Left lung (tissue), 10 donors: ENCODE data around the gene LRRC71. TPM values are rescaled to one million over a fixed set of nuclear protein-coding genes. Genes with fewer than 3 reads are reported as not detected.

ENCODE experiments used
- ATAC-seq: fragments of 200-7000 bp; cut with Tn5 transposase; one replicate; pipeline ENCODE4 v1.9.1; 2020; ENCODE audit warnings: moderate library complexity
- DNase-seq, 4 donors: peaks; one replicate each; pipeline ENCODE4 v3.0.0-alpha.2; 2013 to 2020
- H3K27ac ChIP-seq, 2 donors: fragments of 200-600 bp; sonication (generic) in 1 of 2; one replicate each; pipeline versions ENCODE4 v1.5.0 to v1.8.0; 2020 to 2021
- H3K27me3 ChIP-seq, 2 donors: fragments of 200-600 bp; sonication (generic) in 1 of 2; one replicate each; pipeline versions ENCODE4 v1.5.0 to v1.8.0; 2020 to 2021
- H3K36me3 ChIP-seq, 2 donors: fragments of 200-600 bp; sonication (generic) in 1 of 2; one replicate each; pipeline versions ENCODE4 v1.5.0 to v1.8.0; 2020 to 2021
- H3K4me1 ChIP-seq, 2 donors: fragments of 200-600 bp; one replicate each; pipeline ENCODE4 v1.8.0; 2021
- H3K4me3 ChIP-seq, 2 donors: fragments of 200-600 bp; sonication (generic) in 1 of 2; one replicate each; pipeline versions ENCODE4 v1.5.0 to v1.8.0; 2020 to 2021; ENCODE audit warnings: mild to moderate bottlenecking in 1 of 2
- H3K9me3 ChIP-seq, 2 donors: fragments of 200-600 bp; sonication (generic) in 1 of 2; one replicate each; pipeline versions ENCODE4 v1.5.0 to v1.8.0; 2020 to 2021
- CTCF ChIP-seq, 2 donors: fragments of 200-600 bp; sonication (generic) in 1 of 2; IDR thresholded peaks; one replicate each; pipeline versions ENCODE4 v1.5.0 to v1.8.0; 2021; ENCODE audit warnings: antibody characterized with exemption in 2 of 2
- intact Hi-C, 2 donors: fragments of 100-400 bp; cut with DNase I; formaldehyde crosslinking; loops; one replicate each; pipeline versions ENCODE4 v1.11.2 to v1.14.2; 2022
- polyA plus RNA-seq, 6 donors: library from polyadenylated mRNA; unstranded; fragments of 120-200 nt; gene quantifications; one replicate each; pipeline ENCODE4 v1.2.1, GENCODE V29; 2013; ENCODE audit not compliant: insufficient read length in 6 of 6
- total RNA-seq, 2 donors: library from RNA; stranded (reverse); fragmentation: NEBNext Ultra II Directional; extraction: Animal tissue kit (Norgen Biotek cat#: 25700); gene quantifications; one replicate each; pipeline ENCODE4 v1.2.1, GENCODE V29; 2021
- donor health status: DM: no; HTN: yes; CAD: no.
- donor health status: DM: no; HTN: no; CAD: no.

The LRRC71 gene
- total and polyA plus RNA-seq, 8 donors: 0.38 to 5.5 (median 3.1) TPM

- Histone ChIP-seq H3K9me3 (no peaks in the 10 kb centered on the region), H3K36me3 (peaks cover 0 to 100% of the 10 kb centered on the region in 2 donors), H3K27me3 (no peaks in the 10 kb centered on the region), H3K4me1 (no peaks in the 10 kb centered on the region), H3K27ac (no peak overlapping the region), H3K4me3 (no peak overlapping the region)
- intact Hi-C loops: no loop called here
- ATAC-seq: no peak
- DNase-seq: no peak
- no peak for TF ChIP-seq CTCF (IDR thresholded peaks at IDR 0.05)
These were observed 26.7 kb downstream of the LRRC71 start for GRCh38 chr1:156947127-156947526.

GRCh38 chr1:156947818-156948525 is 27.5 kb downstream of the LRRC71 start:
- Histone ChIP-seq H3K9me3 (no peaks in the 10 kb centered on the region), H3K4me3 (no peak overlapping the region), H3K27me3 (no peaks in the 10 kb centered on the region), H3K27ac (no peak overlapping the region), H3K36me3 (peaks cover 0 to 100% of the 10 kb centered on the region in 2 donors), H3K4me1 (no peaks in the 10 kb centered on the region)
- ATAC-seq (no peak), DNase-seq (no peak)
- intact Hi-C loops: no loop called here
- no peak for TF ChIP-seq CTCF (IDR thresholded peaks at IDR 0.05)

- H3K4me1 ChIP-seq: no peaks in the 10 kb centered on the region
- no peaks in the 10 kb centered on the region for H3K27me3 ChIP-seq
- DNase-seq (no peak), ATAC-seq (no peak)
- intact Hi-C loops: no loop called here
- H3K4me3 ChIP-seq: no peak overlapping the region
- no peak overlapping the region for H3K27ac ChIP-seq
- TF ChIP-seq CTCF (IDR thresholded peaks at IDR 0.05): no peak
- no peaks in the 10 kb centered on the region for H3K9me3 ChIP-seq
- H3K36me3 ChIP-seq: peaks cover 0 to 98% of the 10 kb centered on the region in 2 donors
These were observed 28.3 kb downstream of the LRRC71 start for GRCh38 chr1:156948708-156949107.

GRCh38 chr1:156949127-156949526 is 28.7 kb downstream of the LRRC71 start:
- no peaks in the 10 kb centered on the region for H3K27me3 ChIP-seq
- no peak for ATAC-seq

GRCh38 chr1:156951371-156951770 is 30.9 kb downstream of the LRRC71 start:
- no peak overlapping the region for H3K4me3 ChIP-seq
- DNase-seq (no peak), ATAC-seq (no peak)
- H3K27me3 ChIP-seq: no peaks in the 10 kb centered on the region
- intact Hi-C loops: no loop called here
- H3K9me3 ChIP-seq: no peaks in the 10 kb centered on the region
- no peak overlapping the region for H3K27ac ChIP-seq
- peaks cover 0 to 98% of the 10 kb centered on the region in 2 donors for H3K36me3 ChIP-seq
- no peak for TF ChIP-seq CTCF (IDR thresholded peaks at IDR 0.05)
- no peaks in the 10 kb centered on the region for H3K4me1 ChIP-seq

More at GRCh38 chr1:156949127-156949526, 28.7 kb downstream of the LRRC71 start:
- H3K4me1 ChIP-seq: no peaks in the 10 kb centered on the region
- TF ChIP-seq CTCF (IDR thresholded peaks at IDR 0.05): no peak
- intact Hi-C loops: no loop called here
- H3K4me3 ChIP-seq: no peak overlapping the region
- peaks cover 0 to 98% of the 10 kb centered on the region in 2 donors for H3K36me3 ChIP-seq
- no peaks in the 10 kb centered on the region for H3K9me3 ChIP-seq
- DNase-seq: no peak
- no peak overlapping the region for H3K27ac ChIP-seq
